SKM-1 treated with dmso at 0.1 percent for 144 hours (cell line): Measurements from ENCODE around the gene ANKRD18A.
"Not testable (repeated sequence)": the region's sequence is repeated elsewhere in the genome, so short reads cannot be mapped to it uniquely, and the experiment has no call there.

Experiments
- DNase-seq: peaks from one replicate; lab custom pipeline; 2025; ENCODE audit not compliant: unreplicated experiment; lab: John Stamatoyannopoulos, UW

The ANKRD18A gene

DNA sequence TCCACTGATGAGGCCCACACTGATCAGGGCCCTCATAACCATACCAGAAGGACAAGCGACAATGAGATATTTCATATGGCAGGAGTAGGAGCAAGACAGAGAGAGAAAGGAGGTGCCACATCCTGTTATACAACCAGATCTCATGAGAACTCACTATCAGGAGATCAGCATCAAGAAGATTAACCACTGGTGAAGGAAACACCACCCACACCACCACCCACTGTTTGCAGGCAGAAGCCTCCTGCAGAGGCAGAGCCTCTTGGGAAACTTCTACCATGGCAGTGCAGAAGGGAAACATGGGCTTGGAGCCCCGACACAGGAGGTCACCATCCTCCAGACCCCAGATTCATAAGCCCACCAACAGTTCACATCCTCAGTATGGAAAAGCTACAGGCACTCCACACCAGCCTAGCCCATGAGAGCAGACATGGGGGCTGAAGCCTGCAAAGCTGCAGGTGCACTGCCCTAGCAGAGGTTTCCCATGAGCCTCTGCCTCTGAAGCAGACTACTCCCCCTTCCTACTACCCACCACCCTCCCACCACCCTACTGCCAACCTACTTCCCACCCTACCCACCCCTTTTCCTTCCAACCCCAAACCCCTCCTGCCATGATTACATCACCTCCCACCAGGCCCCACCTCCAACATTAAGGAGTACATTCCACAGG, 73.8 kb downstream of the ANKRD18A start:
- DNase-seq: not testable (repeated sequence)

DNA sequence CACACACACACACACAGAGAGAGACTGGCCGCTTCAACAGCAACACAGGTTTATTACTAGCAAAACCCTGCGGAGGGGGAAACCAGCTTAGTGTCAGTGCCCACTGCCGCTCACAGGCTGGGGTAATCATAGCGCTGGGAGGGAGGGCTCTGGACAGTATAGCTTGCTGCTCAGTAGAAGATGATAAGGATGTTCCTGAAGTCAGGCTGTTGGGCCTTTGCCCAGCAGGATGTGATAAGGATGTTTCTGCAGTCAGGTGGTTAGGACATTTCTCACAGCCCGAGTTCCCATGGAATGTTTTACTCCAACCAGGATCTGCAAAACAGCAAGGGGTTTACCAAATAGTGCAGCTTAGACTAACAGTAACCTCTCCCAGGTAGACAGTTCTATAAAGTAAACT, 79.9 kb downstream of the ANKRD18A start:
- DNase-seq: not testable (repeated sequence)

DNA sequence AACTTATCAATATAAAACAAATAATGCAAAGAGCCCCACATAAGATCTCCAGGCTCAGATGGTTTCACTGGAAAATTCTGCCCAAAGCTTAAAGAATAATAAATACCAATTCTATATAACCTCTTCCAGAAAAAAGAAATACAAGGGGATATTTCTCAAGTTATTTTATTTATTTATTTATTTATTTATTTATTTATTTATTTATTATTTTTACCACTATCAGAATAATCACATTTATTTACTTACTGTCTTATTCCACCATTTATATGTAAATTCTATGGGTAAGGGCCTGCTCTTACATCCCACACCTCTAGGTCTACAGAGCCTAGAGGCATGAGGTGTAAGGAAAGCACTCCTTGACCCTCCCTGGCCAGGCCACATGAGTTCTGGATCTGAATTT, 91.1 kb downstream of the ANKRD18A start:
- DNase-seq: no peak

DNA sequence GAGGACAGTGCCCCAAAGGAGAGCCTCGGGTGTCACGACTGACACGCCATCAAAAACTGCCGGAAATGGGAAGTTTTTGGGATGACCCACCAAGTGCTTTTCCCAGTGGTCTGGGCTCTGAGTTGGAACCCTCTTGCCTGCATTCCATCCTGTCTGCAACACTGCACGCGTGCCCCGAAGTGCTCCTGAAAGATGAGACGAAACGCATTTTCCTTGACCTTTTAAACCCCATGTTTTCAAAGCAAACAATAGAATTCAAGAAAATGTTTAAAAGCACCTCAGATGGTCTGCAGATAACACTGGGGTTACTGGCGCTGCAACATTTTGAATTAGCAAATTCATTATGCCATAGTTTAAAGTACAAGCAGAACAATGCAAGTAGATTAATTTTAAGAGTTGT, 92.9 kb downstream of the ANKRD18A start:
- no peak for DNase-seq

DNA sequence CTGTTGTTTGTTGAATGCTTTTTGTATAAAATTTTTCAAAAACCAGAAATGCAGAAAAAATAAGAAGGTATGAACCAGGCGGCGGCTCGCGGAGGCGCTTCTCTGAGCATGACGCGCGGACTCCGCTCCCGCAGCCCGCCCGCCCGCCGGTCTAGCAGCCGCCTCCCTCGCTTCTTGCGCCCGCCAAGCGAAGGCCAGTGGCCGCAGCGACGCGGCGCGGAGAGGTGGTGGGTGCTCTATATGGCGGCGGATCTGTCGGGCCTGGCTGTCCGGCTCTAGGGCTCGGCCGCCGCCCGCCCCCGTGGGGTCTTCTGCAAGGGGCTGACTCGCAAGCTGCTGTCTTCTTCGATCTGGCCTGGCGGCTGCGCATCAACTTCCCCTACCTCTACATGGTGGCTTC, 93.8 kb downstream of the ANKRD18A start:
- no peak for DNase-seq

DNA sequence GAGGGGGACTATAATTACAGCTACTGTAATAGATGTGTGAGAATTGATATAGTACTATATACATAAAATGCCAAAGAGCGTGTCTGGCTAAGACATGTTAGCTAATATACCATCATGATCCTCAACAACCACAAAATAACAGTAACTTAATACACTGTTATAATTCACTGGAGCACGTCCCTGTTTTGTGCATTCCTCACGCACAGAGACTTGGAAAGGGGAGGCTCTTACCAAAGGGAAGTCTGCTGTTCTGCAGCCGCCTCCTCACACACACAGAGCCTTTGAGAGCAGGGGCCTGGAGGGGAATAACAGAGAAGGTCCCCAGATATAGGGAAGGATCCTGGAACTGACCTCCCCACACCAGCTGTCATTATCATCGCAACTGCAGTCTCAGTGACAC, 97.3 kb downstream of the ANKRD18A start:
- no peak for DNase-seq

DNA sequence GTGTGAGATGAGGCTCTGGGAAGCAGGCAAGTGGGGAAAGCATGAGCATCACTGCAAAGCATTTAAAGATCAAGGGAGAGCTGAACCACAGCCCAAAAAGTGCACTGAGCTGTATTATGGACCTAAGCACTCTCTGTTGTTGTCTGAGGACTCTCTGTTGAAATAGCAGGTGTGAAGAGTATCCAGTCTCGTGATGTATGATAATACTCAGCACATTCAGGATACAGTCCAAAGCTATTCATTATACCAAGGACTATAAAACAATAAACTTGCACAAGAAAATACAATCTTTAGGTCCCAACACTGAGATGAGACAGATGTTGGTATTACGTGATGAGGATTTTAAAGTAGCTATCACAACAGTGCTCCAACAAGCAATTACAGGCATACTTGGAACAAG, 98.6 kb downstream of the ANKRD18A start:
- DNase-seq: no peak
